ENCODE data around the gene CEACAM19. TPM values are rescaled to one million over a fixed set of nuclear protein-coding genes. Genes with fewer than 3 reads are reported as not detected.

CEACAM19 gene
- total RNA-seq, 4 donors from 2014 or later: 0.49 to 1.5 (median 1.2) TPM

DNA sequence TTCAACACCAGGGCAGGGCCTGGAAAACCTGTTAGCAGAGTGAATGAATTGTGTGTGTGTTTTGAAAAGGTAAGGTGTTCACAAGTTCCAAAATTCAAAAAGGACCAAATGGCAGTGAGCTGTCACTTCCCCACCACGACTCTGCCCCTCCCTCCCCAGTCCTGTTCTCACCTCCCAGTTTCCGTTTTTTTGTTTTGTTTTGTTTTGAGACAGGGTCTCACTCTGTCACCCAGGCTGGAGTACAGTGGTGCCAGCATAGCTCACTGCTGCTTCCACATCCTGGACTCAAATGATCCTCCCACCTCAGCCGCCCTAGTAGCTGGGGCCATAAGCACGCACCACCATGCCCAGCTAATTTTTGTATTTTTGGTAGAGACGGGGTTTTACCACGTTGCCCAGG, 56.9 kb downstream of the CEACAM19 start:
- TF ChIP-seq, protein P1, sequence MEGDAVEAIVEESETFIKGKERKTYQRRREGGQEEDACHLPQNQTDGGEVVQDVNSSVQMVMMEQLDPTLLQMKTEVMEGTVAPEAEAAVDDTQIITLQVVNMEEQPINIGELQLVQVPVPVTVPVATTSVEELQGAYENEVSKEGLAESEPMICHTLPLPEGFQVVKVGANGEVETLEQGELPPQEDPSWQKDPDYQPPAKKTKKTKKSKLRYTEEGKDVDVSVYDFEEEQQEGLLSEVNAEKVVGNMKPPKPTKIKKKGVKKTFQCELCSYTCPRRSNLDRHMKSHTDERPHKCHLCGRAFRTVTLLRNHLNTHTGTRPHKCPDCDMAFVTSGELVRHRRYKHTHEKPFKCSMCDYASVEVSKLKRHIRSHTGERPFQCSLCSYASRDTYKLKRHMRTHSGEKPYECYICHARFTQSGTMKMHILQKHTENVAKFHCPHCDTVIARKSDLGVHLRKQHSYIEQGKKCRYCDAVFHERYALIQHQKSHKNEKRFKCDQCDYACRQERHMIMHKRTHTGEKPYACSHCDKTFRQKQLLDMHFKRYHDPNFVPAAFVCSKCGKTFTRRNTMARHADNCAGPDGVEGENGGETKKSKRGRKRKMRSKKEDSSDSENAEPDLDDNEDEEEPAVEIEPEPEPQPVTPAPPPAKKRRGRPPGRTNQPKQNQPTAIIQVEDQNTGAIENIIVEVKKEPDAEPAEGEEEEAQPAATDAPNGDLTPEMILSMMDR (IDR thresholded peaks at IDR 0.05; ENCODE audit: low read depth): no peak

DNA sequence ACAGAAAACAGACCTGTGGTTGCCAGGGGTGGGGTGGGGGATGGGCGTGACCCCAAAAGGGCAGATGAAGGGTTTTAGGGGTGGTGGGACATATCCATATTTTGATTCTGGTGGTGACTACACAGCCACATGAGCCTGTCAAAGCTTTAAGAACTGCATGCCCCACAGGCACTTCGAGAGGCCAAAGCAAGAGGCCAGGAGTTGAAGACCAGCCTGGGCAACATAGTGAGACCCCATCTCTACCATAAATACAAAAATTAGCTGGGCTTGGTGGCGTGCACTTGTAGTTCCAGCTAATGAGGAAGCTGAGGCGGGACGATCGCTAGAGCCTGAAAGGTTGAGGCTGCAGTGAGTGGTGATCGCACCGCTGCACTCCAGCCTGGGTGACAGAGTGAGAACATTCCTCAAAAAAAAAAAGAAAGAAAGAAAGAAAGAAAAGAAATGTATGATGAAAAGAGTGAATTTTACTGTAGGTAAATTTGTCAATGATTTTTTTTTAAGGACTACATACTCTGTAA, 58.3 kb downstream of the CEACAM19 start:
- TF ChIP-seq, protein P1 (IDR thresholded peaks at IDR 0.05; ENCODE audit: low read depth): no peak

DNA sequence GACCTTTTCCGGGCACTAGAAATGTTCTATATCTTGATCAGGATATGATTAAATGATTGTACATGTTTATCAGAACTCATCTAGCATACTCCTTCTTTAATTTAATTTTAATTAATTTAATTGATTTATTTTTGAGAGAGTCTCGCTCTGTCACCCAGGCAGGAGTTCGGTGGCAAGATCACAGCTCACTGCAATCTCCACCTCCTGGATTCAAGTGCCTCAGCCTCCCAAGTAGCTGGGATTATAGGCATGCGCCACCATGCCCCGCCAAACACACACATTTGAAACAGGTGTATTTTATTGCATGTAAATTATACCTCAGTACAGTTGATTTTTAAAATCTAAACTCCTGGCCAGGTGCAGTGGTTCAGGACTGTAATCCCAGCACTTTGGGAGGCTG, 59.8 kb downstream of the CEACAM19 start:
- TF ChIP-seq, protein P1 (IDR thresholded peaks at IDR 0.05; ENCODE audit: low read depth): no peak

DNA sequence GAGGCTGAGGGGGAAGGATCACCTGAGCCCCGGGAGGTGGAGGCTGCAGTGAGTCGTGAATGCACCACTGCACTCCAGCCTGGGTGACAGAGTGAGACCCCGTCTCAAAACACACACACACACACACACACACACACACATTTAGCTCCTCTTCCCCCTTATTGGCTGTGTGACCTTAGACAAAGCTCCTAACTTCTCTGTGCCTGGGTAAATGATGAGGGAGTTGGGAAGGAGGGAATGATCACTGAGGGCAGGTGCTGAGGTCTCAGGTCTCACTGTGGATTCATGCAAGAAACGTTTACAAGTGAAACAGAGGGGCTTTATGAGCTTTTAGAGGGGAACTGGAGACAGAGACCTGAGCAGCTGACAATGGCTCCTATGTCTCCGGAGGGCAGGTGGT, 60.3 kb downstream of the CEACAM19 start:
- TF ChIP-seq, protein P1 (IDR thresholded peaks at IDR 0.05; ENCODE audit: low read depth): no peak

DNA sequence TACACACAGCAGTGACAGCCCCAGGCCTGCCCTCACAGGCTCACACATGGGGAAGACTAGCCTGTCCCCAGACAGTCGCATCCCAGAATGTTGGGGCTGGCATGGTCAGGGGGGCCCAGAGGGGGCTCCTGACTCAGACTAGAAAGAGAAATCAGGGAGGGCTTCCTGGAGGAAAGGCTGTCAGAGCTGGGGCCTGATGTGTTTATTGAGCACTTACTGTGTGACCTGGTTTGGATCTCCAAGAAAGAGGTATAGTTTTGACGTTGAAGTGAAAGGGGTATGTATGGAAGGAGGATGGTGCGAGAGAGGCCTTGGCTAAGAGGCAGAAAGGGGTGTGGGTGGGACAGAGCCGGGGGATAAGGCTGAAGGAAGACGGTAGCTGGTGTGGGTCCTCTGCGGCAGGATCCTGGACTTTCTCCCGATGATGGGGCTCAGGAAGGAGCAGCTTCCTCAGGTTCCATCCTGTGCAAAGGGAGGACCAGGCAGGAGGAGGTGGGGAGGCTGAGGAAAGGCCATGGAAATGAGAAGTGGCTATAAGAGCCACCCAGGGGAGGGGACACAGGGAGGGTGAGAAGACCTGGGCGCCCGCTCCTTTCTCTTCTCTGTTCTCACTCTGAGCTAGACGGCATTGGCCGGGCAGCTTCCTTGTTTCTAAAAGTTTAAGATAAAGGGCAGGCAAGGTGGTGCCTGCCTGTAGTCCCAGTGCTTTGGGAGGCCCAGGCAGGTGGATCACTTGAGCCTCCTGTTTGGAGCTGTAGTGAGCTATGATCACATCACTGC, 61.1 kb downstream of the CEACAM19 start:
- TF ChIP-seq, protein P1 (IDR thresholded peaks at IDR 0.05; ENCODE audit: low read depth): no peak

Small RNA genes within 50 kb of the gene (small RNA-seq; reads per million reads assigned to genes)
- gene RF00285: not detected

Other genes starting within 250 kb of the CEACAM19 start
- 1 to 10 TPM in 3 of 4 donors, under 1 TPM in 1; 0.88 to 2.3 (median 1.4) TPM for gene ZNF229, start 223.0 kb upstream of the CEACAM19 start, total RNA-seq
- gene ZNF180, start 171.0 kb upstream of the CEACAM19 start, total RNA-seq: 10 to 100 TPM in 1 of 4 donors, 1 to 10 TPM in 3; 7.8 to 13.5 (median 8.5) TPM
- gene CEACAM20, start 141.8 kb upstream of the CEACAM19 start, total RNA-seq: not detected
- gene IGSF23, start 57.9 kb upstream of the CEACAM19 start, total RNA-seq: not detected
- 10 to 100 TPM in 2 of 4 donors, 1 to 10 TPM in 2; 9.5 to 15.0 (median 10.4) TPM for gene PVR, start 27.6 kb upstream of the CEACAM19 start, total RNA-seq
- not detected for gene CEACAM16, start 27.7 kb downstream of the CEACAM19 start, total RNA-seq
- 10 to 100 TPM in 3 of 4 donors, 1 to 10 TPM in 1; 6.3 to 13.4 (median 12.9) TPM for gene BCL3, start 77.2 kb downstream of the CEACAM19 start, total RNA-seq
- not detected for gene CBLC, start 106.4 kb downstream of the CEACAM19 start, total RNA-seq
- gene BCAM, start 137.6 kb downstream of the CEACAM19 start, total RNA-seq: 10 to 100 TPM in 3 of 4 donors, 1 to 10 TPM in 1; 8.3 to 68.2 (median 19.2) TPM
- 10 to 100 TPM; 20.4 to 49.9 (median 24.1) TPM for gene NECTIN2, start 174.8 kb downstream of the CEACAM19 start, total RNA-seq
- gene TOMM40, start 219.8 kb downstream of the CEACAM19 start, total RNA-seq: 10 to 100 TPM; 18.3 to 69.5 (median 34.6) TPM
- gene APOE, start 234.3 kb downstream of the CEACAM19 start, total RNA-seq: 1,000 to 10,000 TPM in 3 of 4 donors, 100 to 1,000 TPM in 1; 212 to 2,618 (median 1,765) TPM
- 100 to 1,000 TPM in 2 of 4 donors, 10 to 100 TPM in 2; 30.7 to 394 (median 88.3) TPM for gene APOC1, start 243.1 kb downstream of the CEACAM19 start, total RNA-seq

Measured in subcutaneous adipose tissue (tissue), 4 donors.